Vagina (tissue), 2 donors: ENCODE data around the gene AZIN2. TPM values are rescaled to one million over a fixed set of nuclear protein-coding genes. Genes with fewer than 3 reads are reported as not detected.
A peak's percentile ranks its signal among the peaks of the same experiment; 100 is the strongest.

Experiments used
- DNase-seq, 2 donors: peaks; one replicate each; pipeline ENCODE4 v3.0.0-alpha.2; 2017; ENCODE audit errors: extremely low spot score in 2 of 2
- H3K27ac ChIP-seq: fragments of 200-600 bp; sonication (generic); one replicate; pipeline ENCODE4 v1.5.1; 2019
- H3K27me3 ChIP-seq: fragments of 200-600 bp; sonication (generic); one replicate; pipeline ENCODE4 v1.5.1; 2019
- H3K36me3 ChIP-seq, 2 donors: fragments of 200-600 bp; sonication (generic); one replicate each; pipeline ENCODE4 v1.5.1; 2017 to 2019
- H3K4me1 ChIP-seq: fragments of 200-600 bp; sonication (generic); one replicate; pipeline ENCODE4 v1.5.1; 2019
- H3K4me3 ChIP-seq, 2 donors: fragments of 200-600 bp; sonication (generic); 1 replicate in 1 of 2; 2 replicates in 1 of 2; pipeline ENCODE4 v1.5.1; 2016 to 2019
- H3K9me3 ChIP-seq: fragments of 200-600 bp; sonication (generic); one replicate; pipeline ENCODE4 v1.5.1; 2019
- POLR2A ChIP-seq, 2 donors: fragments of 450-650 bp; IDR thresholded peaks; one replicate each; pipeline ENCODE4 v1.6.1; 2017; ENCODE audit warnings: antibody characterized with exemption in 2 of 2, mild to moderate bottlenecking in 2 of 2, moderate library complexity in 2 of 2
- POLR2AphosphoS5 ChIP-seq, 2 donors: sonication (generic); formaldehyde crosslinking; IDR thresholded peaks; one replicate each; pipeline ENCODE4 v1.9.0; 2017; ENCODE audit warnings: antibody characterized with exemption in 2 of 2, mild to moderate bottlenecking in 2 of 2, low read depth in 1 of 2; ENCODE audit not compliant: insufficient read depth in 1 of 2
- intact Hi-C: fragments of 100-400 bp; cut with DNase I; formaldehyde crosslinking; loops from one replicate; pipeline ENCODE4 v1.15.1; 2023
- total RNA-seq: library from RNA; depleted of rRNA; stranded (reverse); fragments of >200 nt; gene quantifications from one replicate; pipeline ENCODE4 v1.2.3, GENCODE V29; 2016
- TF ChIP-seq, protein P1 (sequence below), 3 experiments: fragments of 450-650 bp in 2 of 3; fragments of 200-600 bp in 1 of 3; sonication (generic) in 1 of 3; IDR thresholded peaks; one replicate each; pipeline ENCODE4 v1.5.1; 2017 to 2019; ENCODE audit warnings: antibody characterized with exemption in 3 of 3, mild to moderate bottlenecking in 2 of 3, moderate library complexity in 2 of 3

AZIN2 gene
- total RNA-seq, 1 donor from 2014 or later, result 7.9 TPM

DNA sequence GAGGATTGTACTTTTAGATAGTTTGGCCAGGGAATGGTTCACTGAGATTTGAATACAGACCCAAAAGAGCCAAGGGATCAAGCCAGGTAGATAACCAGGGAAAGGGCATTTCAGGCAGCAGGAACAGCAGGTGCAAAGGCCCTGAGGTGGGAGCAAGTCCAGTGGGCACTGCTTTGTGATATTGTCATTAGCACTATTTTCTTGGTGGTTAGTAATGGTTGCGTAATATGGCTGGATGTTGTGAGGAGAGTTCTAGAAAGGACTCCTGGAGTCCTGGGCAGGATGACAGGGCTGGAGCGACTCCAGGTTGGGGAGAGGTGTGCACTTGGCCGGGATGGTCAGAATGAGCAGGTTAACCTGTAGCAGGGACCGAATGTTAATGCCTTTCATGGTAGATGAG, 4.4 kb downstream of the AZIN2 start:
- no peak overlapping the region for H3K4me3 ChIP-seq
- intact Hi-C loops, result no loop called here
- no peak overlapping the region for H3K27ac ChIP-seq
- H3K36me3 ChIP-seq, result no peaks in the 10 kb centered on the region
- H3K9me3 ChIP-seq, result no peaks in the 10 kb centered on the region
- DNase-seq, result no peak
- no peaks in the 10 kb centered on the region for H3K27me3 ChIP-seq
- peaks cover 17% of the 10 kb centered on the region for H3K4me1 ChIP-seq
- TF ChIP-seq POLR2AphosphoS5 (IDR thresholded peaks at IDR 0.05; ENCODE audit: insufficient read depth in 1 of 2, low read depth in 1 of 2) (no peak), POLR2A (IDR thresholded peaks at IDR 0.05) (no peak)
- TF ChIP-seq, protein P1, sequence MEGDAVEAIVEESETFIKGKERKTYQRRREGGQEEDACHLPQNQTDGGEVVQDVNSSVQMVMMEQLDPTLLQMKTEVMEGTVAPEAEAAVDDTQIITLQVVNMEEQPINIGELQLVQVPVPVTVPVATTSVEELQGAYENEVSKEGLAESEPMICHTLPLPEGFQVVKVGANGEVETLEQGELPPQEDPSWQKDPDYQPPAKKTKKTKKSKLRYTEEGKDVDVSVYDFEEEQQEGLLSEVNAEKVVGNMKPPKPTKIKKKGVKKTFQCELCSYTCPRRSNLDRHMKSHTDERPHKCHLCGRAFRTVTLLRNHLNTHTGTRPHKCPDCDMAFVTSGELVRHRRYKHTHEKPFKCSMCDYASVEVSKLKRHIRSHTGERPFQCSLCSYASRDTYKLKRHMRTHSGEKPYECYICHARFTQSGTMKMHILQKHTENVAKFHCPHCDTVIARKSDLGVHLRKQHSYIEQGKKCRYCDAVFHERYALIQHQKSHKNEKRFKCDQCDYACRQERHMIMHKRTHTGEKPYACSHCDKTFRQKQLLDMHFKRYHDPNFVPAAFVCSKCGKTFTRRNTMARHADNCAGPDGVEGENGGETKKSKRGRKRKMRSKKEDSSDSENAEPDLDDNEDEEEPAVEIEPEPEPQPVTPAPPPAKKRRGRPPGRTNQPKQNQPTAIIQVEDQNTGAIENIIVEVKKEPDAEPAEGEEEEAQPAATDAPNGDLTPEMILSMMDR (IDR thresholded peaks at IDR 0.05), result no peak

DNA sequence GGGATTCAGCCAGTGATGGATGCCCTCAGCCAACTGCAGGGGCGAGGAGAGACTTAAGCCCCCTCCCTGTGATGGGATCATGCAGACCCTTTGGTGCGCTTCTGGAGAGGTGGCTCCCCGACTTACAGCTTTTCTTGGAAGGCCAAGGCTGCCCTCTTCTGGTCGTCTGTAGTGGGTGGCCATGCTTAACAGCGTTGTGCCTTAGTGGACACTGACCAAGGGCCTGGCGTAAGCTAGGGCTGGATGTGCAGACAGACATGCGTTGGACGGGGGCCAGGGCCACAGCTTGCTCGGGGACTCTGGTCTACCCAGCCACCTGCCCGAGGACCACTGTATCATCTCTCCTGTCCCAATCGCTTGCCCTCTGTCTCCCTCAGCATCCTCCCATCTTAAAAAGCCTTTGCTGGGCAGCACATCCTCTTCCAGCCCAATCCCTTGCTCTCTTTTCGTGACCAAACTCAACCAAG, 5.5 kb downstream of the AZIN2 start:
- intact Hi-C loops, result no loop called here
- Histone ChIP-seq H3K9me3 (no peaks in the 10 kb centered on the region), H3K27ac (no peak overlapping the region), H3K4me3 (no peak overlapping the region), H3K36me3 (no peaks in the 10 kb centered on the region), H3K27me3 (no peaks in the 10 kb centered on the region), H3K4me1 (peaks cover 10% of the 10 kb centered on the region)
- no peak for DNase-seq
- no peak for TF ChIP-seq POLR2AphosphoS5 (IDR thresholded peaks at IDR 0.05; ENCODE audit: insufficient read depth in 1 of 2, low read depth in 1 of 2)
- TF ChIP-seq, protein P1 (IDR thresholded peaks at IDR 0.05), result peak; percentile 35 to 54 (median 52)

DNA sequence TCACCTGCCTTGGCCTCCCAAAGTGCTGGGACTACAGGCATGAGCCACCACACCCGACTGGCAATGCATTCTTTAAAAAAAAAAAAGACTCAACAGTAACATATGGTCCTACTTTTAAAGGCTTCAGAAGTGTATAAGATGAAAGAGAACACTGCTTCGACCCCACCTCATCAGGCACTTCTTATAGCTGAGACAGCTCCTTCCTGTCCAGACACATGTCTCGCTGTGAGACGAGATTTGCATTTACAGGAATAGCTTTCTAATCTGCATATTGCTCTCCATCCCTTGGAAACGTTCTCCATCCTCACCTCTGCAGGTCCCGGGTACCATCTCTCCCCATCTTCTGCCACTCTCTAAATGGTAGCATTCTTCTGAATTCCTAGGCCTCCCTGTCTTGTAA, 6.7 kb downstream of the AZIN2 start:
- TF ChIP-seq POLR2A (IDR thresholded peaks at IDR 0.05), result no peak
- TF ChIP-seq, protein P1 (IDR thresholded peaks at IDR 0.05), result no peak
- TF ChIP-seq POLR2AphosphoS5 (IDR thresholded peaks at IDR 0.05; ENCODE audit: insufficient read depth in 1 of 2, low read depth in 1 of 2), result no peak
- intact Hi-C loops, result no loop called here
- H3K9me3 ChIP-seq, result no peaks in the 10 kb centered on the region
- no peak for DNase-seq
- H3K4me1 ChIP-seq, result no peaks in the 10 kb centered on the region
- no peaks in the 10 kb centered on the region for H3K36me3 ChIP-seq
- no peaks in the 10 kb centered on the region for H3K27me3 ChIP-seq
- no peak overlapping the region for H3K27ac ChIP-seq
- H3K4me3 ChIP-seq, result no peak overlapping the region

DNA sequence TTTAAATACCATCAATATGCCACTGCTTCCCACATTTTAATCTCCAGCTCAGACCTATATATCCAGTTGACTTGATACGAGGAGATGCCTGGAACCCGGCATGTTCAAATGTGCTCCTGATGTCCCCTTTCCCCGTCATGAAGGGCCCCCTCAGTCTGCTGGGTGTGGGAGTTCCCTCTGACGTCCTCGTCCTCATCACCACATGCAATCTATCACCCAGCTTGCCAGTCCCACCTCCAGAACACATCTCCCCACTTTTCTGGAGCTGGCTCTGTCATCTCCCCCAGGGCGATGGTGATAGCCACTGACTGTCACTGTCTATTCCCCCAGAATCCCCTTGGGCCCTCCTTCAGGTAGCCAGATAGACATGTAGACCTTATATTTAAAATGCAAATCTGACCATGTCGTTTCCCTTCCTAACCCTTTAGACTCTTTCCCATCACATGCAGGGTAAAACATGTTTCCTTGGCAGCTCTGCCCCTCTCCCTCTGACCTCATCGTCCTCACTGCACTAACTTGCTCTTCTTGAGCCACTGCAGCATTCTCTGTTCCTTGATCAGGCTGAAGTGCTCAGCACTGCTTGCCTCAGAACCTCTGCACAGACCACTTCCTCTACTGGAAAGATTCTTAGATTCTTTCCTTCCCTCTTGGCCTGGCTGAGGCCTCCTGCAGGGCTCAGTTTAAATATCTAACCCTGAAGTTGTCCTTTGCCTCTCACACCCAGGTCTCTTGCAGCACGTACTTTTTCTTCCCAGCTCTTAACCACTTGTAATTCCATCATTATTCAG, 7.4 kb downstream of the AZIN2 start:
- no peak for TF ChIP-seq POLR2A (IDR thresholded peaks at IDR 0.05)
- TF ChIP-seq POLR2AphosphoS5 (IDR thresholded peaks at IDR 0.05; ENCODE audit: insufficient read depth in 1 of 2, low read depth in 1 of 2), result no peak
- TF ChIP-seq, protein P1 (IDR thresholded peaks at IDR 0.05), result no peak
- Histone ChIP-seq H3K27ac (no peak overlapping the region), H3K4me3 (no peak overlapping the region), H3K4me1 (no peaks in the 10 kb centered on the region), H3K36me3 (no peaks in the 10 kb centered on the region), H3K9me3 (no peaks in the 10 kb centered on the region), H3K27me3 (no peaks in the 10 kb centered on the region)
- intact Hi-C loops, result no loop called here
- DNase-seq, result no peak

DNA sequence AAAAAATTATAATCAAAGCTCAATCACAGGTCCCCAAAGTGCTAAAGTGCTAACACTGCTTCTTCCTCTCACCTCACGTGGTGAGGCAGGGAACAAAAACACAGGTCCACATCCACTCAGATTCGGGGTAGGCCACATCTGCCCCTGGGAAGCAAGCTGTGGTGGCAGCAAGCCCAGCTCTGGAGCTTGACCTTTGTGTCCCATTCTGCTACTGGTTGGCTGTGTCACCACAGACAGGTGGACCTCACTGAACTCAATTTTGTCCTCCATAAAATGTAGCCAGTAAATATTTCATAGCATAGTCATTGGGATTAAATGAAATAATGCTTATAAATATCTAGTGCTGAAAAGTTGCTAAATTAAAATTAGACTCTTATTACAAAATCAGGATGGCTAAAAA, 8.5 kb downstream of the AZIN2 start:
- intact Hi-C loops, result no loop called here
- Histone ChIP-seq H3K9me3 (no peaks in the 10 kb centered on the region), H3K27me3 (no peaks in the 10 kb centered on the region), H3K4me3 (no peak overlapping the region), H3K36me3 (no peaks in the 10 kb centered on the region), H3K27ac (no peak overlapping the region), H3K4me1 (no peaks in the 10 kb centered on the region)
- no peak for TF ChIP-seq POLR2AphosphoS5 (IDR thresholded peaks at IDR 0.05; ENCODE audit: insufficient read depth in 1 of 2, low read depth in 1 of 2)
- TF ChIP-seq, protein P1 (IDR thresholded peaks at IDR 0.05), result no peak
- no peak for TF ChIP-seq POLR2A (IDR thresholded peaks at IDR 0.05)
- DNase-seq, result no peak
